ENCODE results near the gene COPS6.

DNA sequence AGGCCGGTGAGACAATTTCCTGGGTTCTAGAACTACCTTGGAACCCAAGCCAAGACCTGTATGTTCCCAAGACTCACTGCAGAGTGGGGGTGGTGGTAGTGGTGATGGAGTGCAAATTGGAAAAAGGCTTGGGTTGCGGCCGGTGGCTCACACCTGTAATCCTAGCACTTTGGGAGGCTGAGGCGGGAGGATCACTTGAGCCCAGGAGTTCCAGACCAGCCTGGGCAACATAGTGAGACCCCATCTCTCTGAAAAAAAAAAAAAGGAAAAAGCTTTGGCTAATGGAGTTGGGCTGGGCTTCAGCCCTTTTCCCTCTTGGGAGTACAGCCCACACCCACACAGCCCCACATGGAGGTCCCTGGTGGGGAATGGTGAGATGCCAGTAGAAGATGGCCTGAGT is 16.8 kb downstream of the COPS6 start:
- no peak for TF ChIP-seq POLR2AphosphoS5 (IDR thresholded peaks at IDR 0.05; ENCODE audit: low read depth, low read length)
- TF ChIP-seq TAF1 (IDR thresholded peaks at IDR 0.05; ENCODE audit: borderline replicate concordance, insufficient read depth, low read length) = no peak
- TF ChIP-seq SIN3A (IDR thresholded peaks at IDR 0.05; ENCODE audit: borderline replicate concordance, insufficient read depth, low read length) = no peak
- TF ChIP-seq, protein P1, sequence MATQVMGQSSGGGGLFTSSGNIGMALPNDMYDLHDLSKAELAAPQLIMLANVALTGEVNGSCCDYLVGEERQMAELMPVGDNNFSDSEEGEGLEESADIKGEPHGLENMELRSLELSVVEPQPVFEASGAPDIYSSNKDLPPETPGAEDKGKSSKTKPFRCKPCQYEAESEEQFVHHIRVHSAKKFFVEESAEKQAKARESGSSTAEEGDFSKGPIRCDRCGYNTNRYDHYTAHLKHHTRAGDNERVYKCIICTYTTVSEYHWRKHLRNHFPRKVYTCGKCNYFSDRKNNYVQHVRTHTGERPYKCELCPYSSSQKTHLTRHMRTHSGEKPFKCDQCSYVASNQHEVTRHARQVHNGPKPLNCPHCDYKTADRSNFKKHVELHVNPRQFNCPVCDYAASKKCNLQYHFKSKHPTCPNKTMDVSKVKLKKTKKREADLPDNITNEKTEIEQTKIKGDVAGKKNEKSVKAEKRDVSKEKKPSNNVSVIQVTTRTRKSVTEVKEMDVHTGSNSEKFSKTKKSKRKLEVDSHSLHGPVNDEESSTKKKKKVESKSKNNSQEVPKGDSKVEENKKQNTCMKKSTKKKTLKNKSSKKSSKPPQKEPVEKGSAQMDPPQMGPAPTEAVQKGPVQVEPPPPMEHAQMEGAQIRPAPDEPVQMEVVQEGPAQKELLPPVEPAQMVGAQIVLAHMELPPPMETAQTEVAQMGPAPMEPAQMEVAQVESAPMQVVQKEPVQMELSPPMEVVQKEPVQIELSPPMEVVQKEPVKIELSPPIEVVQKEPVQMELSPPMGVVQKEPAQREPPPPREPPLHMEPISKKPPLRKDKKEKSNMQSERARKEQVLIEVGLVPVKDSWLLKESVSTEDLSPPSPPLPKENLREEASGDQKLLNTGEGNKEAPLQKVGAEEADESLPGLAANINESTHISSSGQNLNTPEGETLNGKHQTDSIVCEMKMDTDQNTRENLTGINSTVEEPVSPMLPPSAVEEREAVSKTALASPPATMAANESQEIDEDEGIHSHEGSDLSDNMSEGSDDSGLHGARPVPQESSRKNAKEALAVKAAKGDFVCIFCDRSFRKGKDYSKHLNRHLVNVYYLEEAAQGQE (IDR thresholded peaks at IDR 0.05; ENCODE audit: insufficient read depth in 1 of 2, low read depth in 2 of 2, low read length in 2 of 2) = no peak

All from PFSK-1 (cell line).